A673 (cell line): ENCODE data around the gene PFKFB3.

Source experiments
- EZH2 ChIP-seq: fragments of 200-600 bp; sonication (generic); IDR thresholded peaks from 2 replicates; pipeline ENCODE4 v1.6.1; 2017; ENCODE audit warnings: borderline replicate concordance, low read depth, mild to moderate bottlenecking, mixed read lengths, antibody characterized with exemption, low read length; ENCODE audit not compliant: poor library complexity, severe bottlenecking
- TF ChIP-seq, protein P1 (sequence below): fragments of 300-800, 200-600 bp; sonication (generic); conservative IDR thresholded peaks from 2 replicates; pipeline ENCODE4 v1.5.1; 2017; ENCODE audit warnings: low read depth, mild to moderate bottlenecking, antibody characterized with exemption, low read length, moderate library complexity, mixed read lengths

DNA sequence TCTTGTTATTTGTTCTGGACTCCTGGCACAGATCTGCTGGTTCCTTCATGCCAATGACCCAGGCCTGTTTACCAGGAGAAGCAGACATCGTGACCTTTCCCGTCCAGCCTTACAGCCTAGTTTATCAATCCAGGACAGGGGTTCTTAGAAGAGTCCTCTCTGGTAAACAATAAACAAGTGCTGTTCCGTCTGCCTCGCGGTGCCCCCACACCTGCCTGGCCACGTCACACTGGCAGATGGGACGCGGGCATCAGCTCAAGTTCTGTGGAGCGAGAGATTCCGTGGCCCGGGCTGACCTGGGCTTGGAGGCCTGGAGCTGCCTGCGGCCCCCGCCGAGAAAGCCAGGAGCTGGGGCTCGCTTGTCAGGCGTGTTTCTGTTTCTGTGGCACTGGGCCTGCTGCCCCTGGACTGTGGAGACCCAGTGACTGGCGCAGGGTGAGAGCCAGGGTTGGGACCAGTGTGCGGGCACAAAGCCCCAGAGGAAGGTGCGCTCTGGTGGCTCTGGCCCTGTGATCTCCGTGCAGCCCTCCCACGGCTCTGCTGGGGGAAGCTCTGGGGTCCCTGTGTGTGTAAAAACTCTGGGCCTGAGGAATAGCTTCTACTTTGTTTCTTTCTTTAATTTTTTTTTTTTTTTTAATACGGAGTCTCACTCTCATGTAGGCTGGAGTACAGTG lies 28.4 kb upstream of the PFKFB3 start:
- TF ChIP-seq, protein P1, sequence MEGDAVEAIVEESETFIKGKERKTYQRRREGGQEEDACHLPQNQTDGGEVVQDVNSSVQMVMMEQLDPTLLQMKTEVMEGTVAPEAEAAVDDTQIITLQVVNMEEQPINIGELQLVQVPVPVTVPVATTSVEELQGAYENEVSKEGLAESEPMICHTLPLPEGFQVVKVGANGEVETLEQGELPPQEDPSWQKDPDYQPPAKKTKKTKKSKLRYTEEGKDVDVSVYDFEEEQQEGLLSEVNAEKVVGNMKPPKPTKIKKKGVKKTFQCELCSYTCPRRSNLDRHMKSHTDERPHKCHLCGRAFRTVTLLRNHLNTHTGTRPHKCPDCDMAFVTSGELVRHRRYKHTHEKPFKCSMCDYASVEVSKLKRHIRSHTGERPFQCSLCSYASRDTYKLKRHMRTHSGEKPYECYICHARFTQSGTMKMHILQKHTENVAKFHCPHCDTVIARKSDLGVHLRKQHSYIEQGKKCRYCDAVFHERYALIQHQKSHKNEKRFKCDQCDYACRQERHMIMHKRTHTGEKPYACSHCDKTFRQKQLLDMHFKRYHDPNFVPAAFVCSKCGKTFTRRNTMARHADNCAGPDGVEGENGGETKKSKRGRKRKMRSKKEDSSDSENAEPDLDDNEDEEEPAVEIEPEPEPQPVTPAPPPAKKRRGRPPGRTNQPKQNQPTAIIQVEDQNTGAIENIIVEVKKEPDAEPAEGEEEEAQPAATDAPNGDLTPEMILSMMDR = no peak
- TF ChIP-seq EZH2 = no peak
